ENCODE measurements around the gene AADAT. TPM values are rescaled to one million over a fixed set of nuclear protein-coding genes. Genes with fewer than 3 reads are reported as not detected.

The AADAT gene
- total RNA-seq, 1 donor from 2014 or later, result not detected

DNA sequence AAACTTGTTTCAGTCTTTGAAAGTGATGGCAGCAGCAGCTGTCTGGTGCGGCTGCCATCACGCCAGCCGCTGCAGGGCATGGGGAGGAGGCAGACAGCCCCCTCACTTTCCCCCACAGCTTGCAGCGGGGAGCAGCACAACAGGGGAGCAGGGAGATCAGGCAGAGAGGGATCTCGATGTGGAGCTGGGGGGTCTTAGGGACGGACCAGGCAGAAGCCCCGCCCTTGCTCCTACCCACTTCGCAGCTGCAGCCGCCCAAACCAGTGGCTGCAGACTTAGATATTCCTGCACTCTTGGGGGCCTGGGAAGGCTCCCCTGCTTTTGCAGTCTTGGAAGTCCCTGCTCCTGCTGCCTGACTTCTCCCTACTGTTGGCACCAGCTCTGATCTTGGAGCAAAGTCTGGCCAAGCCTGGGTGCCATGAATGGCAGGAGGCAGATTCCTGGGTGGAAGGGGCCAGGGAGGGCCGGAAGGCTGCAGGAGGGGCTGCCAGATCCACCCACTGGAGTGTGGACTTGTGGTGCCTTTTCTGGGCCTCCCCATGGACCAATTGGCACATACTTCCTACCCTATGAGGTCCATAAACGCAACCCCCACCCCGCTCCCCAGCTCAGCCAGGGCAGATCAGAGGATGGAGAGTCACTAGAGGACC lies 49.6 kb downstream of the AADAT start:
- Mint-ChIP-seq H3K27me3 (ENCODE audit: low read depth) (no peaks in the 10 kb centered on the region), H3K4me3 (ENCODE audit: low read depth) (no peak overlapping the region), H3K27ac (no peak overlapping the region), H3K36me3 (ENCODE audit: low read depth) (no peaks in the 10 kb centered on the region), H3K9me3 (no peaks in the 10 kb centered on the region), H3K4me1 (ENCODE audit: low read depth) (no peaks in the 10 kb centered on the region)
- no peak for DNase-seq (ENCODE audit: low spot score)
- intact Hi-C loops (cut with micrococcal nuclease), result no loop called here

DNA sequence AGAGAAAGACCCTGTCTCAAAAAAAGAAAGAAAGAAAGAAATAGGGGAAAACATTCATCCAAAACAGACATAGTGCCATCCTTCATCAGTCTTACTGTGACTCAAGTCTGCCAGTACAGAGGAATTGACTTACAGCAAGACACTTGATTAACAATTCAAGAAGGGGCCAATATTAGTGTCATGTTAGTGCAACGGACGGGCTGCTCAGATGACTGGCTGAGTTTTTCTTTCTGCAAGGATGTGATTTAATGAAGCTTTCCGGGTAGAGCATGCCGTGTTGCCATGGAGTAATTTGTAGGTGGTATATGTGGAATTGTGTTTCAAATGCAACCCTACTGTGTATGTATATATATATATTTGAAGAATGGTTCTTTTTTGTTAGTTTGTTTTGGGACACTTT lies 51.0 kb downstream of the AADAT start:
- H3K27me3 Mint-ChIP-seq (ENCODE audit: low read depth), result no peaks in the 10 kb centered on the region
- intact Hi-C loops (cut with micrococcal nuclease), result no loop called here
- H3K36me3 Mint-ChIP-seq (ENCODE audit: low read depth), result no peaks in the 10 kb centered on the region
- H3K4me3 Mint-ChIP-seq (ENCODE audit: low read depth), result no peak overlapping the region
- H3K4me1 Mint-ChIP-seq (ENCODE audit: low read depth), result no peaks in the 10 kb centered on the region
- DNase-seq (ENCODE audit: low spot score), result no peak
- no peaks in the 10 kb centered on the region for H3K9me3 Mint-ChIP-seq
- no peak overlapping the region for H3K27ac Mint-ChIP-seq

DNA sequence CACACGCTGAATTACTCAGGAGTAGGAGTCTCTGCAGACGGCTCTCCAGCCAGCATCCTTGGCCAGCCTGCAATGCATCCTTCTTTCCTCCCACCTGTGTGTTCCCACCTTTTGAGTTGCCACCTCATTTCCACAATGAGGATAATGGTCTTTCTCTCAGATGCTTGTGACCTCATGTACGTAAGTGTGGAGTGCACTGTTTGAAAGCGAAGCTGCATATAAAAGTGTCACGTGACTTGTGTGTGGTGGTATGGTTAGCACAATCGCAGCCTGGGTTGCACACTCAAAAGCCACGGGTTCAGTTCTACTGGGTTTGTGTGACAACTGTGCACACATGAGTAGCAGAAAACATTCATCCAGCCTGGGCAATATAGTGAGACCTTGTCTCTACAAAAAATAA lies 51.5 kb downstream of the AADAT start:
- no peak for DNase-seq (ENCODE audit: low spot score)
- intact Hi-C loops (cut with micrococcal nuclease), result no loop called here
- Mint-ChIP-seq H3K36me3 (ENCODE audit: low read depth) (no peaks in the 10 kb centered on the region), H3K4me1 (ENCODE audit: low read depth) (no peaks in the 10 kb centered on the region), H3K9me3 (no peaks in the 10 kb centered on the region), H3K27ac (no peak overlapping the region), H3K27me3 (ENCODE audit: low read depth) (no peaks in the 10 kb centered on the region), H3K4me3 (ENCODE audit: low read depth) (no peak overlapping the region)

DNA sequence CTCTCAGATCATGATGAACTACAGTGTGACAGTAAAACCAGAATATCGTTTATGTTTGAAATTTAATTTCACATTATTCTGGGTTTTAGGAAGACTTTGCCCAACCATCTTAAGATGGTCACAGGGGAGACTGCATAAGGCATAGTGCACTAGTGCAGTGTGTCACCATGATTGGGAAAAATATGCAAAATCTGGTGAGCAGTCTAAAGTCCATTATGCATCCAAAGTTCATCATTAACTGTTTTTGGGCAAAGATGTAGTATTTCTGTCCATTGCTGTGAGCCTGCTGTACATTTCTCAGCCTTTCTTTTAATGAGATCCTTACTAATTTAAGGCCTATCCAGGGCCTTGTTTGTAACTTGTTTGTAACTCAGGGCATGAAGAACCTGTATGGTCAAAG lies 52.3 kb downstream of the AADAT start:
- intact Hi-C loops (cut with micrococcal nuclease), result no loop called here
- H3K27ac Mint-ChIP-seq, result no peak overlapping the region
- H3K27me3 Mint-ChIP-seq (ENCODE audit: low read depth), result no peaks in the 10 kb centered on the region
- no peaks in the 10 kb centered on the region for H3K4me1 Mint-ChIP-seq (ENCODE audit: low read depth)
- no peak overlapping the region for H3K4me3 Mint-ChIP-seq (ENCODE audit: low read depth)
- no peaks in the 10 kb centered on the region for H3K9me3 Mint-ChIP-seq
- no peak for DNase-seq (ENCODE audit: low spot score)
- H3K36me3 Mint-ChIP-seq (ENCODE audit: low read depth), result no peaks in the 10 kb centered on the region

DNA sequence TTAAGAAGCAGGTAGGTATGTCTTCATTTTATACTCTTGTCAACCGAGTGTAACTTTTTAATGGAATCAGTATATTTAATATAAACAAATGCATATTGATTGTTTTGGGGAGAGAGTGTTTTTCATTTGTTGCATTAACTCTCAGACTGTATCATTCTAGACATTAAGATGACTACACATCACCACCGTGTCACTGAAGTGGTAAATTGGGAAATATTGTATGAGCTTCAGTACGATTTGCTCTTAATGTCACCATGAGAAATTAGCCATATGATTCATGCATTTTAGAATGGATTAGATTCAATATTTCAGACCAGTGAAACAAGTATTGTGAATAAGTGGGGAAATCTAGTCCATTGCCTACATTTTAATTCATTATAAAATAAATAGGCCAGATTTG lies 53.9 kb downstream of the AADAT start:
- peaks cover 2% of the 10 kb centered on the region for H3K27me3 Mint-ChIP-seq (ENCODE audit: low read depth)
- no peak overlapping the region for H3K27ac Mint-ChIP-seq
- H3K36me3 Mint-ChIP-seq (ENCODE audit: low read depth), result no peaks in the 10 kb centered on the region
- H3K4me1 Mint-ChIP-seq (ENCODE audit: low read depth), result no peaks in the 10 kb centered on the region
- intact Hi-C loops (cut with micrococcal nuclease), result no loop called here
- H3K9me3 Mint-ChIP-seq, result no peaks in the 10 kb centered on the region
- no peak overlapping the region for H3K4me3 Mint-ChIP-seq (ENCODE audit: low read depth)
- no peak for DNase-seq (ENCODE audit: low spot score)

DNA sequence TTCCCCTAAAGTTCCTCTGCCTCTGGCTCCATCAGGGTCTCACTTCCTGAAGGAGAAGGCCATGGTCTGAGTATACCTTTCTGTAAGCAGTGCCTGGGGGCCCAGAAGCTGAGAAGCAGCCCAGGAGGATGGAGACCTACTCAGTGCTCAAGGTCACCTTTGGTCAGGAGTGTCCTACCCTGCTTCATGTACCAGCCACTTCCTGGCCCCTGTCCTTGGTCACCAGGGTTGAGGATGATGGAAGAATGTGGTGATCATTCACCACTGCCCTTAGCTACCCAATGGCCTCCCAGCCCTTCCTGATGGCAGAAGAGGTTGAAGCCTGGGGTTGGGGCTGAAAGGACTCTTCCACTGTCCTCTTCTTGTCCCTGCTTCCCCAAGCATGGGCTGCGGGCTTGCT lies 54.5 kb downstream of the AADAT start:
- H3K27ac Mint-ChIP-seq, result no peak overlapping the region
- DNase-seq (ENCODE audit: low spot score), result no peak
- intact Hi-C loops (cut with micrococcal nuclease), result no loop called here
- H3K27me3 Mint-ChIP-seq (ENCODE audit: low read depth), result peaks cover 2% of the 10 kb centered on the region
- H3K4me1 Mint-ChIP-seq (ENCODE audit: low read depth), result no peaks in the 10 kb centered on the region
- H3K4me3 Mint-ChIP-seq (ENCODE audit: low read depth), result no peak overlapping the region
- H3K9me3 Mint-ChIP-seq, result no peaks in the 10 kb centered on the region
- no peaks in the 10 kb centered on the region for H3K36me3 Mint-ChIP-seq (ENCODE audit: low read depth)

DNA sequence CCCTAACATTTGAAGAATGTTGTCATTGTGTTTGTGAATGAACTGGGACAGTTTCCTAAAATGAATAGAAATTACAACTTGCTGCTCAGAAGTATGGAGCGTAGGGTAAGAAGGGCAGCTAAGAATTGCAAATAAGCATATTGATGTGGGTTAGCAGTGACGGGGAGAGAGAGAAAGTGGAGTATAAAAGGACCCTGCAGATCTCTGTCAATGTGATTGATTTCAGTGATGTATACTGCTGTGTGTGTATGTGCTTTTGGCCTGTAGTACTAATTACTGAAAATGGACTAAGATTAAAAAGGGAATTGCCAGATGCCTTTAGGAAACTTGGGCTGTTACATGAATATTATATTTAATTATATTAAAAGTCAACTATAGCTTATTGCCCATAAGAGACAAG lies 55.8 kb downstream of the AADAT start:
- Mint-ChIP-seq H3K4me1 (ENCODE audit: low read depth) (no peaks in the 10 kb centered on the region), H3K4me3 (ENCODE audit: low read depth) (no peak overlapping the region), H3K36me3 (ENCODE audit: low read depth) (no peaks in the 10 kb centered on the region), H3K27me3 (ENCODE audit: low read depth) (peaks cover 10% of the 10 kb centered on the region), H3K9me3 (no peaks in the 10 kb centered on the region), H3K27ac (no peak overlapping the region)
- intact Hi-C loops (cut with micrococcal nuclease), result no loop called here
- no peak for DNase-seq (ENCODE audit: low spot score)

DNA sequence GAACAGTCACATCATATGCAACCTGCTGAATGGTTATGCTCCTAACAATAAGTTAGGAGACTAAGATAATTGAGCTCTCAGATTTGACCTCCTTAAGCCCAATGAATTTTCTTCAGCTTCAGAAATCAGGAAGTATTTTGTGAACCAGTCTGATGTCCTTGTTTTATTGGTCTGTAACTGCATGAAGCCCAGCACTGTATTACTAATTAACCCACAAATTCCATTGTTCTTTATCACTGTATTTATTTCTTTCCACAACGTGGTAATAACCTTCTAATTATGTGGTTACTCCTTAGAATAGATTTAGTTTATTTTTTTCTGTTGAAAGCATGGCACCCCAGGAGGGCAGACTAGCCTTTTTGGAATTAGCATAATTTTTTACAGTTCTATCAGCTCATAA lies 59.6 kb downstream of the AADAT start:
- DNase-seq (ENCODE audit: low spot score), result no peak
- Mint-ChIP-seq H3K27me3 (ENCODE audit: low read depth) (peaks cover 30% of the 10 kb centered on the region), H3K36me3 (ENCODE audit: low read depth) (no peaks in the 10 kb centered on the region), H3K27ac (no peak overlapping the region), H3K4me3 (ENCODE audit: low read depth) (no peak overlapping the region), H3K9me3 (peaks cover 8% of the 10 kb centered on the region), H3K4me1 (ENCODE audit: low read depth) (peaks cover 7% of the 10 kb centered on the region)
- intact Hi-C loops (cut with micrococcal nuclease), result no loop called here

DNA sequence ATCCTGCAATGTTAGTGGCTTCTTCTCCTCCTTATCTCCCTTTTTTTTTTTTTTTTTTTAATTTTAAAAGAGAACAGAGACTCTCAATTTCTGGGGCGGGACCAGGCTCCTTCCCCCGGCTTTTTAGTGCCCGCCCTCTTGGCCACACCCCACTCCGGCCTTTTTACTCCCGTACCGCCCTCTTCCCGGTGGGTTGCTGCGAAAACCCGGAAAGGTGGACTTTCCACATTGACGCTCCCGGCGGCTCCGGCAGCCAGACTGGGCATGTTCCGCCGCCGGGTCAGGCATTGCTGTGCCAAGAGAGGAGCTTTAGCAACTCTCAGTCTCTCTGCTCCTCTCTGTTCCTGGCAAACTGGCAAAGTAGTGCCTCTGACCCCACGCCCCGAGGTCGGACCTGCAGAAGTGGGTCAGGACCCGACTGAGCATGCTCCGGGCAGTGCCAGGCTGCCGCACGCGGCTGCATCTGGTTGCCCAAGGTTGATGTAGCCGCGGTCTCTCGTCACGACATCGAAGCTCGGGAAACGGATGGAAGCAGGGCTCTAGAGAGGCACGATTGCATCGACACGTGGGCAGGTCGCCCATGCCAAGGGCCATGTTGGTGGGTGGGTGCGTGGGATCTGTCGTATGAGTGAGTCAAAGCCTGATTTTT lies 62.5 kb downstream of the AADAT start:
- H3K36me3 Mint-ChIP-seq (ENCODE audit: low read depth), result no peaks in the 10 kb centered on the region
- peak; percentile 83 for DNase-seq (ENCODE audit: low spot score)
- peaks cover 51% of the 10 kb centered on the region for H3K27me3 Mint-ChIP-seq (ENCODE audit: low read depth)
- peaks cover 7% of the 10 kb centered on the region for H3K4me1 Mint-ChIP-seq (ENCODE audit: low read depth)
- H3K9me3 Mint-ChIP-seq, result peaks cover 8% of the 10 kb centered on the region
- peak overlapping the region; percentile 63 for H3K27ac Mint-ChIP-seq
- peak overlapping the region; percentile 79 for H3K4me3 Mint-ChIP-seq (ENCODE audit: low read depth)
- intact Hi-C loops (cut with micrococcal nuclease), result loop anchor here (1.0 to 5.0 kb wide), 2 partner anchors 270 to 1017 kb away; partner anchors contain the start of genes CBR4 and HPF1

DNA sequence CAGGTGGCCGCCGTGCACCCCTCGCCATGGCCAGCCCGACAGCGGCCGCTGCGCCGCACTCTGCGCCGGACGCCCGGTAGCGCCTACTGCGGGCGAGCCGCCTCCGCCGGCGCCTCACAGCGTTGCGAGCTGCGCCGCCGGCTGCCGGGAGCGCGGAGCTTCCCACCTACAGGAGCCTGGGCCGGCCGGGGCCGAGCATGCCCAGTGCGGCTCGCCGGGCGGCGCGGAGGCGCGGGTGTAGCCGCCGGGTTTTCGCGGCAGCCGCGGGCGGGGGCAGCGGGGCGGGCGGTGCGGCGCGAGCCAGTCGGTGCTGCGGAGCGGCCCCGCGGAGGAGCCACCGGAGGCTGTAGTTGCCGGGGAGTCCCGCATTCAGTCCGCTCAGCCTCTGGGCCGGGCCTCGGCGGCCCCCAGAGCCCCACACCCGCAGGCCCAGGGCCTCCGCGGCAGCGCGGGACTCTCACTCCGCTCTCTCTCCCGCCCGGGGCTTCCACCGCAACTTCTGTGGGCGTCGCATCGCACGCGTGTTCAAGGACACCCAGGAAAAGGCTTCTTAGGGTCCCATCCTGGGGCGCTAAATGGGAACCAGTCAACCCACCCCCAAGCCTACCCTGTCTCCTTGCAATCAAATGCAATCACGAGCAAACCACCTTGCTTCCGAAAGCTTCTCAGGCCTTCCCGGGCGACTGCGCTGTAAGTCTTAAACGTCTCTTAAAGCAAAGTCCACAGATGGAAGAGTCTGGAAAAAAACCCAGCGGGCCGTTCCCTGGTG lies 63.3 kb downstream of the AADAT start, which contains the start of gene MFAP3L:
Gene MFAP3L (minus strand): TSS at position 143 of the 769 bp plus-strand sequence. CDS start 20,518 bp downstream, outside the sequence.
- Mint-ChIP-seq H3K4me1 (ENCODE audit: low read depth) (peaks cover 7% of the 10 kb centered on the region), H3K27me3 (ENCODE audit: low read depth) (peaks cover 51% of the 10 kb centered on the region), H3K9me3 (peaks cover 8% of the 10 kb centered on the region), H3K36me3 (ENCODE audit: low read depth) (no peaks in the 10 kb centered on the region), H3K4me3 (ENCODE audit: low read depth) (peak within 1 kb of the TSS; percentile 84), H3K27ac (peak within 1 kb of the TSS; percentile 63)
- DNase-seq (ENCODE audit: low spot score), result peak; percentile 79
- intact Hi-C loops (cut with micrococcal nuclease), result loop anchor here (1.0 to 5.0 kb wide), 4 partner anchors 269 to 1016 kb away; partner anchors contain the start of genes CBR4, HPF1 and NEK1

DNA sequence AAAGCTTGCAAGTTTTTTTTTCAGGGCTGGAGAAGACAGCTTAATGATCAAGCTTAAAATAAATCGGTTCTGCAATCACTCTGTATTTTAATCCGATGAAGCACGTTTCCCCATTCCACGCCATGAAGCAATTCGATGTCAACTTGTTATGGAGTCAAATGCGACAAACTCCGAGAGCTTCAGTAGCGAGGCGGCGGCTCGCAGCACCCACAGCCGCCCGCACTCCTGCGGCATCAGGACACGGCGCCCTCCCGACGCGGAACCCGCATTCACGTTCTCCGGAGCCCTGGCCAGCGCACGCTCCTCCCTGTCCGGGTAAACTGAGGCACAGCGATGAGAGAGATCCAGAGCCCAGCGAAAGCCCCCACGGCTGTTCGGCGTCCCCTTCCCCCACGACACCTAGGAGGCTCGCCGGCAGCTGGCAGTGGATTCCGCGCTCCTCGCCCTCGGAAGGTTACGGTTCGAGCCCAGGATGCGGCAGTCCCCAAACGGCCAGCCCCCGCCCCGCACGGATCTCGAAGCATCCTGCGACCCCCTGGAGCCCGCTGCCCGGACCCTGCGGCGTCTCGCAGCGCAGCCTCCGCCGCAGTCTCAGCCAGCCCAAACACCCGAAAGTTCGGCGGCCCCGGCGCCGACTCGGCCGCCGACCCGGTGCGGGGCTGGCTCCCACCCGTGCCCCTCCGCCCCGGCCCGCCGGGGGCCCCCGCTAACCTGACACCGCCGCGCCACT lies 64.1 kb downstream of the AADAT start:
- intact Hi-C loops (cut with micrococcal nuclease), result loop anchor here (1.0 to 5.0 kb wide), 3 partner anchors 268 to 413 kb away; partner anchors contain the start of genes HPF1 and NEK1
- H3K4me1 Mint-ChIP-seq (ENCODE audit: low read depth), result peaks cover 7% of the 10 kb centered on the region
- peaks cover 52% of the 10 kb centered on the region for H3K27me3 Mint-ChIP-seq (ENCODE audit: low read depth)
- DNase-seq (ENCODE audit: low spot score), result no peak
- H3K9me3 Mint-ChIP-seq, result peaks cover 8% of the 10 kb centered on the region
- H3K27ac Mint-ChIP-seq, result no peak overlapping the region
- H3K36me3 Mint-ChIP-seq (ENCODE audit: low read depth), result no peaks in the 10 kb centered on the region
- peak overlapping the region; percentile 64 for H3K4me3 Mint-ChIP-seq (ENCODE audit: low read depth)

DNA sequence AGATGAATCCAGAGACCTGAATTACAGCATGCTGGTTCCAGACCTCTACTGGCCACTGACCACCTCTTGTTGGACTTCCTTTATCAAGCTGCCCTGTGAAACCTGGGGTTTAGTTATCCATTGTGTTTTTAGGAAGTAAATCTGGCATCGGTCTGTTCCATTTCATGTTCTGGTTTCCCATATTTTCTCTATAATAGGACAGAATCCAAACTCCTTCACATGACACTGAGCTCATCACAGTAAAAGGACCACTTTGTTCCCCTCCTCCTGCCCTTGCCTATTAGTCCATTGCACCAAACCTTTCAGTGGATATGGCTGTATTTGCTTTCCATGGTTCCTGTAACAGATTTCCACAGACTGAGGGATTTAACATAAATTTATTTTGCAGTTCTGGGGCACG lies 67.5 kb downstream of the AADAT start:
- no peak overlapping the region for H3K4me3 Mint-ChIP-seq (ENCODE audit: low read depth)
- H3K36me3 Mint-ChIP-seq (ENCODE audit: low read depth), result no peaks in the 10 kb centered on the region
- no peak overlapping the region for H3K27ac Mint-ChIP-seq
- peaks cover 3% of the 10 kb centered on the region for H3K4me1 Mint-ChIP-seq (ENCODE audit: low read depth)
- intact Hi-C loops (cut with micrococcal nuclease), result no loop called here
- peaks cover 41% of the 10 kb centered on the region for H3K27me3 Mint-ChIP-seq (ENCODE audit: low read depth)
- no peaks in the 10 kb centered on the region for H3K9me3 Mint-ChIP-seq
- no peak for DNase-seq (ENCODE audit: low spot score)
